Heart left ventricle (tissue), 13 donors: ENCODE data around the gene TUT7.

Experiments
- CTCF ChIP-seq, 12 donors: fragments of 200-600 bp; sonication (generic) in 4 of 12; IDR thresholded peaks; one replicate each; pipeline versions ENCODE4 v1.5.0 to v1.8.0; 2018 to 2022; ENCODE audit warnings: antibody characterized with exemption in 12 of 12, mild to moderate bottlenecking in 5 of 12
- POLR2A ChIP-seq, 2 donors: fragments of 450-650 bp; IDR thresholded peaks; one replicate each; pipeline ENCODE4 v1.6.1; 2017; ENCODE audit warnings: antibody characterized with exemption in 2 of 2, mild to moderate bottlenecking in 2 of 2, moderate library complexity in 2 of 2
- donor health status: ischemic (EF 13 %, LVEDD 7.1; RV severe dilation, severe dysfunction).
- donor health status: DM: no; HTN: yes; CAD: no.
- donor health status: DM: no; HTN: no; CAD: no.
- donor health status: ischemic (EF 25% LVEDD 6.9; RV normal size, moderate dysfunction).
- donor health status: ischemic (EF 25% LVEDD 5.7; RV mildly dilated, moderate dysfunction).
- donor health status: ischemic (EF 35%, LVEDD 5.7; RV mildly dilated, moderate dysfunction).
- donor health status: nonischemic (EF 11% LVEDD 7.7; RV severe dilation, severe dysfunction).
- donor health status: DM: yes; HTN: yes; CAD: no.
- donor health status: PGD.
- donor health status: ischemic (EF 29% LVEDD 5.4; RV normal size, mild dysfunction).
- donor health status: nonischemic (EF 23%, LVEDD 6.1; RV moderate dilation, normal function).

- TF ChIP-seq CTCF (IDR thresholded peaks at IDR 0.05) (no peak), POLR2A (IDR thresholded peaks at IDR 0.05) (no peak)
Measured at GRCh38 chr9:86274821-86275643, 79.2 kb downstream of the TUT7 start.
